ENCODE measurements around the gene ANXA11. TPM values are rescaled to one million over a fixed set of nuclear protein-coding genes. Genes with fewer than 3 reads are reported as not detected.

The ANXA11 gene
- polyA plus RNA-seq, 2 of the 4 experiments (the other 2 are of a cell fraction) = 92.6 to 119 TPM

- CTCF ChIA-PET = interaction anchor here (1.3 to 7.2 kb wide), 4 partner anchors 12 to 109 kb away, joined by 3 to 55 read pairs (median 9); no protein-coding TSS in a partner anchor
Observed at GRCh38 chr10:80156216-80156615, 49.1 kb downstream of the ANXA11 start.

GRCh38 chr10:80155696-80156215 lies 49.6 kb downstream of the ANXA11 start:
- no peak for TF ChIP-seq ELK1 (IDR thresholded peaks at IDR 0.05; ENCODE audit: low read depth, low read length)
- TF ChIP-seq FOXS1 (CRISPR knock-in tag; IDR thresholded peaks at IDR 0.05) = no peak
- no peak for TF ChIP-seq MYC (IDR thresholded peaks at IDR 0.05; ENCODE audit: borderline replicate concordance, low read length)
- TF ChIP-seq POLR2A (IDR thresholded peaks at IDR 0.05; ENCODE audit: low read length) = no peak
- no peak for TF ChIP-seq RNF2 (IDR thresholded peaks at IDR 0.05; ENCODE audit: borderline replicate concordance, low read depth)
- no peak for TF ChIP-seq CTCF (IDR thresholded peaks at IDR 0.05)
- TF ChIP-seq HDAC2 (IDR thresholded peaks at IDR 0.05) = no peak
- no peak for DNase-seq (ENCODE audit: low read depth in 1 of 2, low spot score in 1 of 2)
- Histone ChIP-seq H3K4me3 (no peak overlapping the region), H3K4me2 (no peak overlapping the region), H3K9me3 (no peaks in the 10 kb centered on the region), H3K27ac (no peak overlapping the region), H3K4me1 (peaks cover 20% of the 10 kb centered on the region)
- ChIA-PET POLR2A (no interaction called here), CTCF (interaction anchor here (1.3 to 7.2 kb wide), 3 partner anchors 12 to 108 kb away, joined by 3 to 55 read pairs (median 8); no protein-coding TSS in a partner anchor)
- 96% methylated on average over 8 of the region's 8 CpGs for WGBS (ENCODE audit: missing lambda C conversion rate)
- no peak for FAIRE-seq
- no peak for ATAC-seq

More at GRCh38 chr10:80156216-80156615, 49.1 kb downstream of the ANXA11 start:
- FAIRE-seq (no peak), ATAC-seq (no peak), DNase-seq (ENCODE audit: low read depth in 1 of 2, low spot score in 1 of 2) (no peak)
- POLR2A ChIA-PET = no interaction called here
- Histone ChIP-seq H3K4me1 (peaks cover 20% of the 10 kb centered on the region), H3K4me2 (no peak overlapping the region), H3K4me3 (no peak overlapping the region), H3K27ac (no peak overlapping the region), H3K9me3 (no peaks in the 10 kb centered on the region)
- TF ChIP-seq HEYL (CRISPR knock-in tag; IDR thresholded peaks at IDR 0.05) (no peak), CBX8 (IDR thresholded peaks at IDR 0.05) (no peak), JUNB (IDR thresholded peaks at IDR 0.05) (no peak), BHLHE40 (IDR thresholded peaks at IDR 0.05; ENCODE audit: low read depth, low read length) (no peak), TFCP2L1 (CRISPR knock-in tag; IDR thresholded peaks at IDR 0.05) (no peak), HMGXB4 (CRISPR knock-in tag; IDR thresholded peaks at IDR 0.05; ENCODE audit: borderline replicate concordance) (no peak), ESRRA (IDR thresholded peaks at IDR 0.05; ENCODE audit: borderline replicate concordance, low read length) (no peak), CTCF (IDR thresholded peaks at IDR 0.05) (no peak), HOXB13 (CRISPR knock-in tag; IDR thresholded peaks at IDR 0.05; ENCODE audit: low read depth) (no peak), ZNF302 (CRISPR knock-in tag; IDR thresholded peaks at IDR 0.05) (no peak)
- WGBS (ENCODE audit: missing lambda C conversion rate) = 86% methylated on average over 5 of the region's 5 CpGs

Data from A549 (cell line).